ENCODE results near the gene SLC38A1. TPM values are rescaled to one million over a fixed set of nuclear protein-coding genes. Genes with fewer than 3 reads are reported as not detected.

SLC38A1 gene
- total RNA-seq, 2 experiments from 2014 or later, result 114 to 163 TPM

- Histone ChIP-seq H3K79me2 (ENCODE audit: insufficient read depth, low read depth, low read length) (peaks cover 100% of the 10 kb centered on the region), H3K4me2 (ENCODE audit: low read length) (no peak overlapping the region), H3K4me1 (ENCODE audit: insufficient read depth, low read length, poor library complexity, severe bottlenecking) (peaks cover 26% of the 10 kb centered on the region), H2AFZ (ENCODE audit: low read length) (no peak overlapping the region), H3K9me2 (ENCODE audit: insufficient read depth, low read length) (no peaks in the 10 kb centered on the region), H4K20me1 (ENCODE audit: insufficient read depth, low read length) (peaks cover 47% of the 10 kb centered on the region), H3K27ac (ENCODE audit: low read depth, low read length, poor library complexity, severe bottlenecking) (no peak overlapping the region), H3K36me3 (ENCODE audit: insufficient read depth, low read length) (peaks cover 95% of the 10 kb centered on the region), H3K9me3 (ENCODE audit: low read length) (peaks cover 9% of the 10 kb centered on the region; the same call in 1 of the 2 replicates), H3K4me3 (ENCODE audit: low read depth, low read length, poor library complexity, severe bottlenecking) (no peak overlapping the region)
- POLR2A ChIA-PET, result no interaction called here
- no TSS peak for BruUV-seq (replicated peaks)
- TF ChIP-seq EZH2phosphoT487 (IDR thresholded peaks at IDR 0.05; ENCODE audit: borderline replicate concordance, low read depth, low read length), result no peak
- TF ChIP-seq, protein P1, sequence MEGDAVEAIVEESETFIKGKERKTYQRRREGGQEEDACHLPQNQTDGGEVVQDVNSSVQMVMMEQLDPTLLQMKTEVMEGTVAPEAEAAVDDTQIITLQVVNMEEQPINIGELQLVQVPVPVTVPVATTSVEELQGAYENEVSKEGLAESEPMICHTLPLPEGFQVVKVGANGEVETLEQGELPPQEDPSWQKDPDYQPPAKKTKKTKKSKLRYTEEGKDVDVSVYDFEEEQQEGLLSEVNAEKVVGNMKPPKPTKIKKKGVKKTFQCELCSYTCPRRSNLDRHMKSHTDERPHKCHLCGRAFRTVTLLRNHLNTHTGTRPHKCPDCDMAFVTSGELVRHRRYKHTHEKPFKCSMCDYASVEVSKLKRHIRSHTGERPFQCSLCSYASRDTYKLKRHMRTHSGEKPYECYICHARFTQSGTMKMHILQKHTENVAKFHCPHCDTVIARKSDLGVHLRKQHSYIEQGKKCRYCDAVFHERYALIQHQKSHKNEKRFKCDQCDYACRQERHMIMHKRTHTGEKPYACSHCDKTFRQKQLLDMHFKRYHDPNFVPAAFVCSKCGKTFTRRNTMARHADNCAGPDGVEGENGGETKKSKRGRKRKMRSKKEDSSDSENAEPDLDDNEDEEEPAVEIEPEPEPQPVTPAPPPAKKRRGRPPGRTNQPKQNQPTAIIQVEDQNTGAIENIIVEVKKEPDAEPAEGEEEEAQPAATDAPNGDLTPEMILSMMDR (conservative IDR thresholded peaks at IDR 0.05; ENCODE audit: low read length), result no peak
- intact Hi-C loops (cut with micrococcal nuclease; ENCODE audit: unreplicated experiment), result loop anchor here (10.0 kb wide), 1 partner anchor 955 kb away; no protein-coding TSS in a partner anchor
- CTCF ChIA-PET (ENCODE audit: unreplicated experiment), result no interaction called here
- no peak for DNase-seq (ENCODE audit: low spot score)
These were observed 9.1 kb downstream of the SLC38A1 start for GRCh38 chr12:46259713-46260112.

DNA sequence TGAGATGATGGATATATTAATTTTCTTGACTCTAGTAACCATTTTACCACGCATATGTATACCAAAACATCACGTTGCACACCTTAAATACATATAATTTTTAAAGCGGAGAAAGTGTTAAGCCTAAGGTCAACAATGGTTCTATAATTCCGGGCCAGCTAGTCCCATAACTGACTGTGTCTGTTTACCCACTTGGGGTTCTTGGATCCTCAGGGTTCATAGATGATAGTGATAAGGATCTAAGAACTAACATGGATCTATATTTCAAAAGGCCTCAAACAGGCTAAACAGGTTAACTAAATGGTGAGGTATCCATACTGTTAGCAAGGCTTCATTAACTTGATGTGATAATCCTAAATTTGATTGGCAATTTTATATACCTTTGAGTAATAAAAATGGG is 9.8 kb downstream of the SLC38A1 start:
- BruUV-seq (replicated peaks), result no TSS peak
- Histone ChIP-seq H3K36me3 (ENCODE audit: insufficient read depth, low read length) (peaks cover 97% of the 10 kb centered on the region), H3K4me2 (ENCODE audit: low read length) (no peak overlapping the region), H3K79me2 (ENCODE audit: insufficient read depth, low read depth, low read length) (peaks cover 100% of the 10 kb centered on the region), H3K4me3 (ENCODE audit: low read depth, low read length, poor library complexity, severe bottlenecking) (no peak overlapping the region), H3K9me3 (ENCODE audit: low read length) (peaks cover 14% of the 10 kb centered on the region; the same call in 1 of the 2 replicates), H3K9me2 (ENCODE audit: insufficient read depth, low read length) (no peaks in the 10 kb centered on the region), H3K27ac (ENCODE audit: low read depth, low read length, poor library complexity, severe bottlenecking) (no peak overlapping the region), H4K20me1 (ENCODE audit: insufficient read depth, low read length) (peaks cover 48% of the 10 kb centered on the region), H2AFZ (ENCODE audit: low read length) (no peak overlapping the region), H3K4me1 (ENCODE audit: insufficient read depth, low read length, poor library complexity, severe bottlenecking) (peaks cover 21% of the 10 kb centered on the region)
- TF ChIP-seq EZH2phosphoT487 (IDR thresholded peaks at IDR 0.05; ENCODE audit: borderline replicate concordance, low read depth, low read length), result no peak
- TF ChIP-seq, protein P1 (conservative IDR thresholded peaks at IDR 0.05; ENCODE audit: low read length), result no peak
- POLR2A ChIA-PET, result no interaction called here
- no peak for DNase-seq (ENCODE audit: low spot score)
- intact Hi-C loops (cut with micrococcal nuclease; ENCODE audit: unreplicated experiment), result no loop called here
- CTCF ChIA-PET (ENCODE audit: unreplicated experiment), result no interaction called here

DNA sequence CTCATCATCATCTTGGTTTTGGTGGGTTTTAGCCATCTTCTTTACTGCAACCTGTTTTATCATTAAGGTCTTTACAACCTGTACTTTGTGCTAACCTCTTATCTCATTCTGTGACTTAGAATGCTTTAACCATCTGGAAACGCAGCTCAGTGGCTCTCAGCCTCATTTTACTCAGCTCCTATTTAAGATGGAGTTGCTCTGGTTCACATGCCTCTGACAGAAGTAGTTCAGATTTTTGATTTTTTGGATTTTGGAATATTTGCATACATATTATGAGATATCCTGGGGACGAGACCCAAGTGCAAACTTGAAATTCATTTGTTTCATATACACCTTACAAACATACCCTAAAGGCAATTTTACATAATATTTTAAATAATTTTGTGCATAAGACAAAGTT is 10.7 kb downstream of the SLC38A1 start:
- Histone ChIP-seq H3K4me2 (ENCODE audit: low read length) (no peak overlapping the region), H2AFZ (ENCODE audit: low read length) (no peak overlapping the region), H3K9me2 (ENCODE audit: insufficient read depth, low read length) (no peaks in the 10 kb centered on the region), H3K36me3 (ENCODE audit: insufficient read depth, low read length) (peaks cover 97% of the 10 kb centered on the region), H4K20me1 (ENCODE audit: insufficient read depth, low read length) (peaks cover 38% of the 10 kb centered on the region), H3K9me3 (ENCODE audit: low read length) (peaks cover 14% of the 10 kb centered on the region; the same call in 1 of the 2 replicates), H3K4me1 (ENCODE audit: insufficient read depth, low read length, poor library complexity, severe bottlenecking) (peaks cover 11% of the 10 kb centered on the region), H3K4me3 (ENCODE audit: low read depth, low read length, poor library complexity, severe bottlenecking) (no peak overlapping the region), H3K79me2 (ENCODE audit: insufficient read depth, low read depth, low read length) (peaks cover 100% of the 10 kb centered on the region), H3K27ac (ENCODE audit: low read depth, low read length, poor library complexity, severe bottlenecking) (no peak overlapping the region)
- ChIA-PET POLR2A (no interaction called here), CTCF (ENCODE audit: unreplicated experiment) (no interaction called here)
- no peak for TF ChIP-seq EZH2phosphoT487 (IDR thresholded peaks at IDR 0.05; ENCODE audit: borderline replicate concordance, low read depth, low read length)
- TF ChIP-seq, protein P1 (conservative IDR thresholded peaks at IDR 0.05; ENCODE audit: low read length), result no peak
- no peak for DNase-seq (ENCODE audit: low spot score)
- BruUV-seq (replicated peaks), result no TSS peak
- intact Hi-C loops (cut with micrococcal nuclease; ENCODE audit: unreplicated experiment), result no loop called here

All from OCI-LY7 (cell line).